ENCODE data around the gene SYNE2.

SYNE2 gene

DNA sequence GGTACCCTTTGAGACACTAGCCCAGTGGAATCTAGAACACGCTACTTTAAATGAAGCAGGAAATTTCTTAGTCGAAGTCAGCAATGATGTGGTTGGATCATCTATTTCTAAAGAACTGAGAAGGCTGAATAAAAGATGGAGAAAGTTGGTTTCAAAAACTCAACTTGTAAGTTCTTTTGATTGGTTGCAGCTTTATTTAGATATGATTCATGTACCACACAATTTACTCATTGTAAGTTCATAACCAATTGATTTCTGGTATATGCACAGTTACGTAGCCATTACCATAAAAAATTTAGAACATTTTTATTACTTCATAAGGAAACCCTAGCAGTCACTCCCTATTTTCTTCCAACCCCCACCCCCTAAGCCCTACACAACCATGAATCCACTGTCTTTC, 129.8 kb downstream of the SYNE2 start:
- Histone ChIP-seq H3K4me3 (ENCODE audit: low read length) (no peak overlapping the region), H3K4me1 (ENCODE audit: control insufficient read depth, insufficient read depth, low read length) (no peaks in the 10 kb centered on the region), H3K27me3 (ENCODE audit: control insufficient read depth, insufficient read depth, low read length) (no peaks in the 10 kb centered on the region), H3K36me3 (ENCODE audit: control insufficient read depth, insufficient read depth, low read length) (no peaks in the 10 kb centered on the region), H3K9ac (ENCODE audit: low read length) (no peak overlapping the region), H3K27ac (ENCODE audit: low read depth, low read length) (no peak overlapping the region)

DNA sequence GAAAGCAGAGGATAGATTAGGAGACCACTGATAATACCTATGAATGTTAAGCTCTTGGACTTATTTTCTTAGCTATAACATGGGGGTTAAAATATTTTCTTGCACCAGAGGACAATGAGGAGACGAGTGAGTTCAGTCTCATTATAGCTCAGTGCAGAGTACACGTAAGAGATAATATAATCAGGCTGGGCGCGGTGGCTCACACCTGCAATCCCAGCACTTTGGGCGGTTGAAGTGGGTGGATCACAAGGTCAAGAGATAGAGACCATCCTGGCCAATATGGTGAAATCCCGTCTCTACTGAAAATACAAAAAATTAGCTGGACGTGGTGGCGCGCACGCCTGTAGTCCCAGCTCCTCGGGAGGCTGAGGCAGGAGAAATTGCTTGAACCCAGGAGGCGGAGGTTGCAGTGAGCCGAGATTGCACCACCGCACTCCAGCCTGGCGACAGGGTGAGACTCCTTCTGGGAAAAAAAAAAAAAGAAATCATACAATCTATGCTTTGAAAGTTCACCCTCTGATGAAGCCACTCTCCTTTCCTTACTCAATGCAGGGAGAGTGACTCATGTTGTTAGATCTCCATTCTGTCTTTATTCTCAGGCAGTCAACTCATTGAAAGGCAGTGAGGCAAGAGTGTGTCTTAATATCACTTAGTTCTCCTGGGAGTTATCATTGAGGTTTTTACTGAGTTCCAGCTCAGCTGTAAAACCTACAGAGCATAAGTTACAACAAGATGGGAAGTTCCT, 134.2 kb downstream of the SYNE2 start:
- Histone ChIP-seq H3K36me3 (ENCODE audit: control insufficient read depth, insufficient read depth, low read length) (peaks cover 3% of the 10 kb centered on the region), H3K27ac (ENCODE audit: low read depth, low read length) (no peak overlapping the region)

DNA sequence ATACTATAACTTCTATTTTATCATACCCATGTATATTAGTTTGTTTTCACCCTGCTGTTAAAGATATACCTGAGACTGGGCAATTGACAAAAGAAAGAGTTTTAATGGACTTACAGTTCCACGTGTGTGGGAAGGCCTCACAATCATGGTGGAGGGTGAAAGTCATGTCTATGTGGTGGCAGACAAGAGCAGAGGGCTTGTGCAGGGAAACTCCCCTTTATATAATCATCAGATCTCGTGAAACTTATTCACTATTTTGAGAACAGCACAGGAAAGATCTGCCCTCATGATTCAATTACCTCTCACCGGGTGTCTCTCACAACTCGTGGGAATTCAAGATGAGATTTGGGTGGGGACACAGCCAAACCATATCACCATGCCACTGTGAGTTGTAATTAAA, 135.8 kb downstream of the SYNE2 start:
- H3K4me1 ChIP-seq (ENCODE audit: control insufficient read depth, insufficient read depth, low read length), result no peaks in the 10 kb centered on the region
- H3K9ac ChIP-seq (ENCODE audit: low read length), result no peak overlapping the region
- no peak overlapping the region for H3K27ac ChIP-seq (ENCODE audit: low read depth, low read length)
- H3K4me3 ChIP-seq (ENCODE audit: low read length), result no peak overlapping the region
- H3K36me3 ChIP-seq (ENCODE audit: control insufficient read depth, insufficient read depth, low read length), result peaks cover 3% of the 10 kb centered on the region
- H3K27me3 ChIP-seq (ENCODE audit: control insufficient read depth, insufficient read depth, low read length), result no peaks in the 10 kb centered on the region

More for the DNA sequence above, 134.2 kb downstream of the SYNE2 start:
- H3K27me3 ChIP-seq (ENCODE audit: control insufficient read depth, insufficient read depth, low read length), result no peaks in the 10 kb centered on the region
- no peaks in the 10 kb centered on the region for H3K4me1 ChIP-seq (ENCODE audit: control insufficient read depth, insufficient read depth, low read length)
- H3K9ac ChIP-seq (ENCODE audit: low read length), result no peak overlapping the region
- H3K4me3 ChIP-seq (ENCODE audit: low read length), result no peak overlapping the region

GRCh38 chr14:63991833-63992232, 139.0 kb downstream of the SYNE2 start:
- Histone ChIP-seq H3K27ac (ENCODE audit: low read depth, low read length) (no peak overlapping the region), H3K36me3 (ENCODE audit: control insufficient read depth, insufficient read depth, low read length) (peaks cover 3% of the 10 kb centered on the region), H3K4me3 (ENCODE audit: low read length) (no peak overlapping the region), H3K9ac (ENCODE audit: low read length) (no peak overlapping the region), H3K4me1 (ENCODE audit: control insufficient read depth, insufficient read depth, low read length) (no peaks in the 10 kb centered on the region), H3K27me3 (ENCODE audit: control insufficient read depth, insufficient read depth, low read length) (no peaks in the 10 kb centered on the region)

DNA sequence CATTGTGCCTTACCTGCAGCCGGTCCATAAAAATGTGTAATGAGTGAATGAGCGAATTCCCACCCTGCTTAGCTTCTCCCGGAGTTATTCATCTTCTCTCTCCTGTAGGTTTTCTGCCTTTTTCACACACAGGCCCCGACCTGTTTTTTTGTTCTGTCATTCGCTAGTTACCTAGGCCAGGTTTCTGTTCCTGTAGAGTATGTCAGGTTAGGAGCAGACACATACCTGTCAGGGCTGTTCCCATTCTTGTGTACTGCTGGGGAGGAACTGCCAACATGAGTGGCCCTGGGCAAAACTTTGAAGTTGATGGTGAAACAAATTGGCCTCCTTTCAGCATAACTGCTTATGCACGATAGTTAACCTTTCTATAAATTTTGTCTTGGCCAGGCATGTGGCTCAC, 140.1 kb downstream of the SYNE2 start:
- no peaks in the 10 kb centered on the region for H3K27me3 ChIP-seq (ENCODE audit: control insufficient read depth, insufficient read depth, low read length)
- no peaks in the 10 kb centered on the region for H3K4me1 ChIP-seq (ENCODE audit: control insufficient read depth, insufficient read depth, low read length)
- no peak overlapping the region for H3K9ac ChIP-seq (ENCODE audit: low read length)
- peaks cover 3% of the 10 kb centered on the region for H3K36me3 ChIP-seq (ENCODE audit: control insufficient read depth, insufficient read depth, low read length)
- H3K4me3 ChIP-seq (ENCODE audit: low read length), result no peak overlapping the region
- H3K27ac ChIP-seq (ENCODE audit: low read depth, low read length), result no peak overlapping the region

GRCh38 chr14:63993992-63994391, 141.2 kb downstream of the SYNE2 start:
- H3K27me3 ChIP-seq (ENCODE audit: control insufficient read depth, insufficient read depth, low read length), result no peaks in the 10 kb centered on the region
- H3K27ac ChIP-seq (ENCODE audit: low read depth, low read length), result no peak overlapping the region
- H3K4me3 ChIP-seq (ENCODE audit: low read length), result no peak overlapping the region
- H3K36me3 ChIP-seq (ENCODE audit: control insufficient read depth, insufficient read depth, low read length), result peaks cover 7% of the 10 kb centered on the region
- H3K4me1 ChIP-seq (ENCODE audit: control insufficient read depth, insufficient read depth, low read length), result no peaks in the 10 kb centered on the region
- H3K9ac ChIP-seq (ENCODE audit: low read length), result no peak overlapping the region

DNA sequence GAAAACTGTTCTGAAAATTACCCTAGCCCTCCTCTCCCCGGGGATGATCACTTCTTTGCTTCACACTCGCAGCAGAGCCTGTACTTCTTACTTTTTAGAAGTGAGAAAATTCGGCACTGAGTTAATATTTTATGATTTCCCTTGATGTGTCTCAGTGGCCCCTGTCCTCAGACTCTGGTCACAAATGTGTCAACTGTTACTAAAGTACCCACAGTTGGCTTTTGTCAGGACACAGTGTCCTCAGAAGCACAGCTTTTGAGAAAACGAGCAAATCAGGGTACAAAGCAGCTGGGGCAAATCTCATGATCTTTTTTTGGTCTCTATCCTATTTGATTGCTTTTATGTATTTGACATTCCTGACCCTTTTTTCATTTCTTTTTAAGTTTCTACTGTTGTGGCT, 142.5 kb downstream of the SYNE2 start:
- H3K27ac ChIP-seq (ENCODE audit: low read depth, low read length), result no peak overlapping the region
- H3K4me3 ChIP-seq (ENCODE audit: low read length), result no peak overlapping the region
- H3K27me3 ChIP-seq (ENCODE audit: control insufficient read depth, insufficient read depth, low read length), result no peaks in the 10 kb centered on the region
- H3K9ac ChIP-seq (ENCODE audit: low read length), result no peak overlapping the region
- peaks cover 13% of the 10 kb centered on the region for H3K36me3 ChIP-seq (ENCODE audit: control insufficient read depth, insufficient read depth, low read length)
- no peaks in the 10 kb centered on the region for H3K4me1 ChIP-seq (ENCODE audit: control insufficient read depth, insufficient read depth, low read length)

- Histone ChIP-seq H3K4me3 (ENCODE audit: low read length) (no peak overlapping the region), H3K27ac (ENCODE audit: low read depth, low read length) (no peak overlapping the region), H3K27me3 (ENCODE audit: control insufficient read depth, insufficient read depth, low read length) (no peaks in the 10 kb centered on the region), H3K9ac (ENCODE audit: low read length) (no peak overlapping the region), H3K4me1 (ENCODE audit: control insufficient read depth, insufficient read depth, low read length) (no peaks in the 10 kb centered on the region), H3K36me3 (ENCODE audit: control insufficient read depth, insufficient read depth, low read length) (peaks cover 13% of the 10 kb centered on the region)
Measured at GRCh38 chr14:63996016-63996415, 143.2 kb downstream of the SYNE2 start.

GRCh38 chr14:63996625-63997220, 143.9 kb downstream of the SYNE2 start:
- Histone ChIP-seq H3K27me3 (ENCODE audit: control insufficient read depth, insufficient read depth, low read length) (no peaks in the 10 kb centered on the region), H3K9ac (ENCODE audit: low read length) (no peak overlapping the region), H3K27ac (ENCODE audit: low read depth, low read length) (no peak overlapping the region), H3K36me3 (ENCODE audit: control insufficient read depth, insufficient read depth, low read length) (peaks cover 13% of the 10 kb centered on the region), H3K4me3 (ENCODE audit: low read length) (no peak overlapping the region), H3K4me1 (ENCODE audit: control insufficient read depth, insufficient read depth, low read length) (no peaks in the 10 kb centered on the region)

GRCh38 chr14:64000749-64001148, 147.9 kb downstream of the SYNE2 start:
- Histone ChIP-seq H3K4me1 (ENCODE audit: control insufficient read depth, insufficient read depth, low read length) (no peaks in the 10 kb centered on the region), H3K36me3 (ENCODE audit: control insufficient read depth, insufficient read depth, low read length) (peaks cover 16% of the 10 kb centered on the region), H3K9ac (ENCODE audit: low read length) (no peak overlapping the region), H3K4me3 (ENCODE audit: low read length) (no peak overlapping the region), H3K27me3 (ENCODE audit: control insufficient read depth, insufficient read depth, low read length) (no peaks in the 10 kb centered on the region), H3K27ac (ENCODE audit: low read depth, low read length) (no peak overlapping the region)

DNA sequence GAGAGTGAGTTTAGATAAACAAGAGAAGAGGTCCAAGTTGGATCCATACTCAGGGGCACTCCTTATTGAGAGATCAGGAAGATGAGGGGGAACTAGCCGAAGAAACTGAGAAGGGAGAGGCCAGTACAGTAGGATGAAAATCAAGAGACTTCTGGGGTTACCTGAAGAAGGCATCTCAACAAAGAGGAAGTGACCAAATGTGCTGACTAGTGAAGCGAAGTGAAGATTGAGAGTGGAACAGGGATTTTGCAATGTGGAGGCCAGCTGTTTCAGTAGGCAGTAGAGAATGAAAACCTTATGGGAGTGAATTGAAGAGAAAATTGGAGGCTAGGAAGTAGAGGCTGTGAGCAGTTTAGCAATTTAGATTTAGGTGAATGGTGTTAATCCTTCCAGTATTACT, 153.0 kb downstream of the SYNE2 start:
- Histone ChIP-seq H3K9ac (ENCODE audit: low read length) (no peak overlapping the region), H3K4me1 (ENCODE audit: control insufficient read depth, insufficient read depth, low read length) (no peaks in the 10 kb centered on the region), H3K4me3 (ENCODE audit: low read length) (no peak overlapping the region), H3K27ac (ENCODE audit: low read depth, low read length) (no peak overlapping the region), H3K27me3 (ENCODE audit: control insufficient read depth, insufficient read depth, low read length) (no peaks in the 10 kb centered on the region), H3K36me3 (ENCODE audit: control insufficient read depth, insufficient read depth, low read length) (peaks cover 7% of the 10 kb centered on the region)

- Histone ChIP-seq H3K27me3 (ENCODE audit: control insufficient read depth, insufficient read depth, low read length) (no peaks in the 10 kb centered on the region), H3K4me1 (ENCODE audit: control insufficient read depth, insufficient read depth, low read length) (no peaks in the 10 kb centered on the region), H3K4me3 (ENCODE audit: low read length) (no peak overlapping the region), H3K27ac (ENCODE audit: low read depth, low read length) (no peak overlapping the region), H3K36me3 (ENCODE audit: control insufficient read depth, insufficient read depth, low read length) (peaks cover 5% of the 10 kb centered on the region), H3K9ac (ENCODE audit: low read length) (no peak overlapping the region)
Measured at GRCh38 chr14:64008016-64008415, 155.2 kb downstream of the SYNE2 start.

- Histone ChIP-seq H3K9ac (ENCODE audit: low read length) (no peak overlapping the region), H3K4me3 (ENCODE audit: low read length) (no peak overlapping the region), H3K27me3 (ENCODE audit: control insufficient read depth, insufficient read depth, low read length) (no peaks in the 10 kb centered on the region), H3K4me1 (ENCODE audit: control insufficient read depth, insufficient read depth, low read length) (no peaks in the 10 kb centered on the region), H3K36me3 (ENCODE audit: control insufficient read depth, insufficient read depth, low read length) (no peaks in the 10 kb centered on the region), H3K27ac (ENCODE audit: low read depth, low read length) (no peak overlapping the region)
Measured at GRCh38 chr14:64012003-64012402, 159.2 kb downstream of the SYNE2 start.
